HG03469 (cell line): ENCODE measurements around the gene NDUFB10.

Experiments
- ATAC-seq: cut with Tn5 transposase; IDR thresholded peaks from one replicate; pipeline ENCODE4 v1.9.1; 2021; ENCODE audit warnings: mild to moderate bottlenecking, moderate library complexity, moderate number of reproducible peaks; ENCODE audit not compliant: unreplicated experiment

NDUFB10 gene

DNA sequence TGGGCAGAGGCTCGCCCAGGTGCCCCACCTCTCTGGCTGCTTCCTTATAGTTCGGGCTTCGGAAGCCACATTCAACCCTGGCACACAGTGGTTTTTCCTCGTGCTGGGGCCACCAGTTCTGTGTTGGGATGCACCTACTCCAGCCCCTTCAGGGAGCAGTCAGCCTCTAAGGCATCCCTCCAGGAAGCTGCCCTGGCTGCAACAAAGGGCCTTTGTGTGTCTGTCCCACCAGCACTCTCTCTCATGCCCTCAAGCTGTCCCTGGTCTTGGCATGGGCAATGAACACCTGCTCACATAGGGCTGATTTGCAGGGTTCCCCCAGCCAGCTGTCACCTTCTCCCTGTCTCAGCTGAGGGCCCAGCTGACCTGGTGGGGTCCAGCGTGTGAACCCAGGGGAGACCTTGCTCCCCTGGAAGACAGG, 22.7 kb downstream of the NDUFB10 start:
- no peak for ATAC-seq

DNA sequence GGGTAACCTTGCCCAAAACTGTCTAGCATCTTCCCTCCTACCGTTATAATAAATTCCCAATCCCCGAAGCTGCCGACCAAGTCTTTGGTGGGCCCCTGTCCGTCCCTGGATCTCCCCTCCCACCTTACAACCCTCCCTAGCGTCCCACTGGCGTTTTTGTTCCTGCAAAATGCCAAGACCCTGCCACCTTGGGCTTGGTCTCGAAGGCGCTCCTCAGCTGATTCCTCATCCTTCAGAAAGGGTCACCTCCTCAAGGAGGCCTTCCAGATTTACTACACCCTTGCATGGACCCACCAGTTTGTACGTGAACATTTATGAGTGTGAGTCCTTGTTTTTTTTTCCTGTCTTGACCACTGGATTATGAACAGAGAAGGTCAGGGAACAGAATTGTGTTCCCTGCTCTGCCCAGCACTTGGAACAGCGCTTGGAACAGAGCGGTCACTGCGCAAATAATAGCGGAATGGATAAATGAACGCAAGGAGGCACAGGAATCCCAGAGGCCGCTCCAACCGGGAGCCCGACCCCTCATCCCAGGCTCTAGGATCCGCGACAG, 23.7 kb downstream of the NDUFB10 start:
- ATAC-seq, result no peak

DNA sequence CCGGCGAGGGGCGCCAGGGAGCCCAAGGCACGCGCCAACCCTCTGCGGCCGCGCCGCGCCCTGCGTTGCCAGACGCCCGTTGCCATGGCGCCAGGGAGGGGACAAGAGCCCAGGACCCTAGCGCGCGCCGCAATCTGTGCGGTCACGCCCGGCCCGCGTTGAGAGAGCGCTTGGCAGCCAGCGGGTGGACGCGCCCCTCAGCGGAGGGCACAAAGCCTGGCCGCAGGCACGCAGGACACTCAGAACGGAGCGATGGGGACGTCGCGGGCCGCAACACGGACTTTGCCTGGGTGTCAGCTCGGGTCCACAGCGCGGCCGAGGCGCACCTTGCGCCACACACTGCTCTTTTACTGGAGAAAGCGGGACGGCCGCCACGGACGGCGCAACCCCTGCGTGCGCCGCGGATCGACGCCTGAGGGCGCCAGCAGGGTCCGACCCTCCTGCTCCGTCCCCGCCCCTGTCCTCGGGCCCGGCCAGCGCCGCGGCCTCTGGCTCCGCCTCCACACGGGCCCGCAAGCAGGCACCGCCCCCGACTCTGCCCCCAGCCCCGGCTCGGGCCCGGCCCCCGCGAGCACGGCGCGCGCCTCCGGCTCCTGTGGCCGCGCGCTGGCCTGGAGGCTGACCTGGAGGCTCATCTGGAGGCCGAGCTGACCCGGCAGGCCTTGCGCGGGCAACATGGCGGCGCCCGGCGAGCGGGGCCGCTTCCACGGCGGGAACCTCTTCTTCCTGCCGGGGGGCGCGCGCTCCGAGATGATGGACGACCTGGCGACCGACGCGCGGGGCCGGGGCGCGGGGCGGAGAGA, 24.4 kb downstream of the NDUFB10 start, which contains the start of gene GFER:
Gene GFER (plus strand): TSS at position 650 of the 803 bp plus-strand sequence. CDS start 26 bp downstream, at position 676.
- ATAC-seq, result peak; percentile 38

DNA sequence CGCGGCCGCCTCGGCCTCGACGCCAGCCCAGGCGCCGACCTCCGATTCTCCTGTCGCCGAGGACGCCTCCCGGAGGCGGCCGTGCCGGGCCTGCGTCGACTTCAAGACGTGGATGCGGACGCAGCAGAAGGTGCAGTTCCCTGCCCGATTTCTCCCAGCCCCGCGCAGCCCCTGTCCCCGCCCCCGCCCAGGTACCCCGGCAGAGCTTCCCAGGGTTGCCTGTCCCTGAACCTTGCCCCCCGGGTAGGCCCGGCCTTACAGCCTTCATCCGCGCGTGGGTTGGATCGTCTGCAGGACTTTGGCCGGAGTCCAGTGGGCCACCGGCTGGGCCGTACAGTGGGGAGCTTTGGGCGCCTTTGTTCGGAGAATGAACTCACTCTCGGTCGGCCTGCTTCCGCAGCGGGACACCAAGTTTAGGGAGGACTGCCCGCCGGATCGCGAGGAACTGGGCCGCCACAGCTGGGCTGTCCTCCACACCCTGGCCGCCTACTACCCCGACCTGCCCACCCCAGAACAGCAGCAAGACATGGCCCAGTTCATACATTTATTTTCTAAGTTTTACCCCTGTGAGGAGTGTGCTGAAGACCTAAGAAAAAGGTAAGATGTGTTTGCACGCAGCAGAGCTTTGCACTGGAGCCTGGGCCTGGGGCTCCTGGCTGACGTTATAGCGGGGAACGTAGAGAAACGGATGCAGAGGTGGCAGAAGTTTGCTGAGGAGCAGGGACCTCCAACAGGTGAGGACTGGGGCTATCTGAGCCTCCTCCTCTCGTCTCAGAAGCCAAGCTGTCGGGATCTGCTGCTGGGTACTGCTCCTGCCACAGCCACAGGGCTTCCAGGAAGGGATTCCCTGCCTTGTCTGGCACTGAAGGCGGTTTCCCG, 25.2 kb downstream of the NDUFB10 start:
- peak; percentile 2 for ATAC-seq

DNA sequence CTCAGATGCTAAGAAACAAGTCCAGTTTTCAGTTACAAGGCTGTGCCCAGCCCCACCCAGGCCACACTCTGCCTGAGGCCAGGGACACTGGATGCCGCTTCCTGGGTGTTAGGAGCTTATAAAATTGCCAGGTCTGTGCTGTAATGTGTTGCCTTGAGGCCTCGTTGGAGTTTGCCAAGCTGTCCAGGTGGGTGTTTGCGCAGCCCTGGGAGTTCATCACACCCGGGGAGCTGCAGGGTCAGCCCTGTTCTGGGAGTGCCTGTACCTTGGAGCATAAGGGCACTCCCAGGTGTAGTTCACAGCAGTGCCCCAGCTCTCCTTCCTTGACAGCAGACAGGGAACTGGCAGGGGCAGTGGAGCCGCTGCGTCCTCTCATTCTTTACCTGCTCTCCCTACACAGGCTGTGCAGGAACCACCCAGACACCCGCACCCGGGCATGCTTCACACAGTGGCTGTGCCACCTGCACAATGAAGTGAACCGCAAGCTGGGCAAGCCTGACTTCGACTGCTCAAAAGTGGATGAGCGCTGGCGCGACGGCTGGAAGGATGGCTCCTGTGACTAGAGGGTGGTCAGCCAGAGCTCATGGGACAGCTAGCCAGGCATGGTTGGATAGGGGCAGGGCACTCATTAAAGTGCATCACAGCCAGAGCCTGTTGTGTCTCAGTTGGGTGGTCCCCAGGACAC, 26.3 kb downstream of the NDUFB10 start:
- ATAC-seq, result no peak

DNA sequence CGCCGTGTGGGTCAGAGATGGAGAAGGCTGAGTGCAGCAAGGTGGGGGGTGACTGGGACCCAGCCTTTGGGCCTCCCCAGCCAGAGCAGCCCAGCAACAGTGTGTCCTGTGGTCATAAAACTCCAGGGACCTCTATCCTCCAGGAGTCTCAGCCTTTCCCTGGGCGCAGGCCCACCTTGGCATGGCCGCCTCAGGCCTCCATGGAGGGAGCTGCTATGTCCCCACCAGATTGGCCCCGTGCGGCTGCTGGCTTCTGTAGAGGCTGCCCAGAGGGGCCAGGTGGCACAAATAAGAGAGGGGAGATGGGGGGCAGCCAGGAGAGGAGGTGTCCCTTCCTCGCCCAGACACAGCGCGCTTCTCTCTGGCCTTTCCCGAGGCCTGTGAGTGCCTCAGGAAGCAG, 27.9 kb downstream of the NDUFB10 start:
- ATAC-seq, result no peak

DNA sequence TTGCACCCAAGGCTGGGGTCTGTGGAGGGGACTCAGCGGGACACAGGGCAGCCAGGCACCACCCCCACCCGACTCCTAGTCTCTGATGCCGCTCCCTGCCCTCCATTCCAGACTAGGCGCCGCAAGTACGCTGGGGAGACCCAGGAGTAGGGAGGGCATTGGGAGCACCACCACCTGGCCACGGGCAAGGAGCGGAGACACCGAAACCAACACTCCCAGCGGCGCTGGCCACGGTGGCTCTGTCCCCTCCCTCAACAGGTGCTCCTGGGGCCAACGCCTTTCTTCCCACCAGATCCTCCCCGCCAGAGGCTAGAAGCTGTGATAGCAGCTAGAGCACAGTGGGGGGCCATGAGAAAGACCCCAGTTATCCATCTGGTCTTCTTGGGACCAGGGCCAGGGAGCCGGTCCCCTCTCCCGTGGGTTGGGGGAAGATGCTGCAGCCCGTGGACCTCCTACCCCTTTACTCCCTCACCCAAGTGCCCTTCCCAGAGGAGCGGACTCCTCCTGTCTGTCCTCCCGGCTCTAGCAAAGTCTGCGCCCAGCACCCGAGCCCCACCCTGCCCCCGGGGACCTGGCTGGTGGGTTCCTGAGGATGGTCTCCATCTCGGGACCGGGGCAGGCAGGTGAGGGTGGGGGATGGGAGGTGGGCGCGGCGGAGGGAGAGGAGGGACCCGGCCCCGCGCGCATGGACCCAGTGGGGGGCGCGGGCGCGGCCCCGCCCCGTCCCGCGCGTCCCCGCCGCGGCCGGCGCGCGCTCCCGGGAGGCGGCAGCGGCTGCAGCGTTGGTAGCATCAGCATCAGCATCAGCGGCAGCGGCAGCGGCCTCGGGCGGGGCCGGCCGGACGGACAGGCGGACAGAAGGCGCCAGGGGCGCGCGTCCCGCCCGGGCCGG, 30.1 kb downstream of the NDUFB10 start, which contains the start of gene SYNGR3:
Gene SYNGR3 (plus strand): TSS at position 762 of the 892 bp plus-strand sequence. CDS start 133 bp downstream, outside the sequence.
- ATAC-seq, result no peak

DNA sequence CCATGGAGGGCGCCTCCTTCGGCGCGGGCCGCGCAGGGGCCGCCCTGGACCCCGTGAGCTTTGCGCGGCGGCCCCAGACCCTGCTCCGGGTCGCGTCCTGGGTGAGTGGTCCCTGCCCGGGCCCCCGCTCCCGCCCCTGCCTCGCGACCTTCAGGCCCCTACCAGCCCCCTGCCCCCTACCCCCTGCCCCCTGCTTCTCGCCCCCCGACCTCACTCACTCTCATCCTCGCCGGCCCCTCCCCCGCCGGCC, 30.7 kb downstream of the NDUFB10 start:
- ATAC-seq, result no peak

DNA sequence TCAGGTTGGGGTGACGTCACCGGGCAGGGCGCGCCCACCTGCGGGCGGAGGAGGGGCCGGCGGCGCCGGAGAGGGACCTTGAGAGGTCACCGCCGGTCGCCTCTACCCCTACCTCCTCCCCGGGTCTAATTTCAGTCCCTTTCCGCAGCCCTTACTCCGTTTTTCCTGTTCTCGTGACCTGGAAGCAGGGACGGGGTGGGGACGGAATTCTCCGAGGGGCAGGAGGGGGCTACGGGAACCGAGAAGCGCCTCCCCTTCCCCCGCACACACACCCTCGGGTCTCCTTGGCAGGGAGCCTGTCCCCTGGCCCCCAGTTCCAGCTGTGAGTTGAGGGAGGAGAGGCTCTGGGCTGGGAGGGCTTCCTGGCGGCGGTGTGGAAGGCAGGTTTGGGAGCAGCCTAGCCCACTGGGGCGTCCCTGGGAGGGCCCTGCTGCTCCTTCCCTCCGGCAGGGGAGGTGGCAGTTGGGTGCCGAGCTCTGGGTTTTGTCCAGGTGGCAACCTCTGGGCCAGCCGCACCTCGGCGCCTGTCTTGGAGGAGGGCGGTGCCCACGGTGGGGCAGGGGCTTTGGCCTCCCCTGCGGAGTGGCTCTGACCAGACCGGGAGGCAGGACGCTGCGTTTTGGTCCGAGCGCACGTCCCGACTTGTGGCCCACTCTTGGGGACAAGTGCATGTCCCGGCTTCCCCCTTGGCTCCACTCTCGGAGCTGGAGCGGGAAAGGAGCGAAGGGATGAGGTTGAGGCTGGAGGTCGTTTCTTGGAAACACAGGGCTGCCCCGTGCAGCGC, 31.2 kb downstream of the NDUFB10 start:
- no peak for ATAC-seq

DNA sequence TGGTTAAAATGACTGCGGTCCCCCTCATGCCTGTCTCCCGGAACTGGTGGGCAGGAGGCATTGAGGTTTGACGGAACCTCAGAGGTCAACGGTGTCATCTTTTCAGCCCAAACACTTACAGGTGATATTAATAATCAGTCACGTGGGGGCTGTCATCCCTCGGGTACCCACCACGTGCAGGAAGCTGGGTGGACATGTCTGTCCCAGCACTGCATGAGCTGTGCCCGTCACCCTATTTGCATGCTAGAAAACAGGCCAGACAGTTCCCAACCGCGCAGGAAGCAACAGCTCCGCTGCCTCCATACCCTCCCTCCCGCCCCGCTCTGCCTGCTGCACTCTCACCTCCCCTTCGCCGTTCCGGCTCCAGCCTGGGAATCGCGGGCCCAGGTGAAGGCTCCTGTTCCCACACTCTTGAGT, 31.8 kb downstream of the NDUFB10 start:
- ATAC-seq, result no peak

DNA sequence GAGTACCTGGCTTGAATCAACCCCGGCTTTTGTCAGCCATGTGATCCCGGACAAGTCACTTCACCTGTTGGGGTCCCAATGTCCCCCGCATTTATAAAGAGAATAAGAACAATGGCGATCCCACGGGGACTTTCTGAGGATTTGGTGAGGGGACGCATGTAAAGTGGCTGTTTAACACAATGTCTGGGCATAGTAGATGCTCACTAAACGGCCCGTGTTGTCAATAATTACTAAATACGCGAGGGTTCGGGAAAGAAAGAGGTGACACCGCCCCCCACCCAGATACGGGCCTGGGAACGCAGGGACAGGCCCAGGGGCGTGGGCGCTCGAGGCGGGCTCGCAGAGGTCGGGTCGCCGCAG, 32.2 kb downstream of the NDUFB10 start:
- ATAC-seq, result no peak

DNA sequence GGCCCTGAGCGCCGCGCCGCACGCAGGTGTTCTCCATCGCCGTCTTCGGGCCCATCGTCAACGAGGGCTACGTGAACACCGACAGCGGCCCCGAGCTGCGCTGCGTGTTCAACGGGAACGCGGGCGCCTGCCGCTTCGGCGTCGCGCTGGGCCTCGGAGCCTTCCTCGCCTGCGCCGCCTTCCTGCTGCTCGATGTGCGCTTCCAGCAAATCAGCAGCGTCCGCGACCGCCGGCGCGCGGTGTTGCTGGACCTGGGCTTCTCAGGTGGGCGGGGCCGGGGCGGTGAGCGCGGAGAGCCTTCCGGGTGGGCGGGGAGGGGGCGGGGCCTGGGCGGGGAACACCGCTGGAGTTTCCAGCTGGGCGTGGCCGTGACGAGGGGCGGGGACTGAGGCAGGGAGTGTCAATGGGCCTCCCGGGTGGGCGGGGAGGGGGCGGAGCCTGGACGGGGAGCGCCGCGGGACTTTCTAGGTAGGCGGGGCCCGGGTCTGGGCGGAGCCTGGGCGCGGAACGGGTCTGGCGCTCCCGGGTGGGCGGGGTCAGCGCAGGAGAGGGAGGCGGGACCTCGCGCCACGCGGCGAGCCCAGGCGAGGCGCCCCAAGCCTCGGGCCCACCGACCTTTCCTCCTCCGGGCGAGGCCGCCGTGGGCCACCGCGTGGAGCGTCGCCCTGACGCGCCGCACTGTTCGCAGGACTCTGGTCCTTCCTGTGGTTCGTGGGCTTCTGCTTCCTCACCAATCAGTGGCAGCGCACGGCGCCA, 32.8 kb downstream of the NDUFB10 start:
- peak; percentile 28 for ATAC-seq

DNA sequence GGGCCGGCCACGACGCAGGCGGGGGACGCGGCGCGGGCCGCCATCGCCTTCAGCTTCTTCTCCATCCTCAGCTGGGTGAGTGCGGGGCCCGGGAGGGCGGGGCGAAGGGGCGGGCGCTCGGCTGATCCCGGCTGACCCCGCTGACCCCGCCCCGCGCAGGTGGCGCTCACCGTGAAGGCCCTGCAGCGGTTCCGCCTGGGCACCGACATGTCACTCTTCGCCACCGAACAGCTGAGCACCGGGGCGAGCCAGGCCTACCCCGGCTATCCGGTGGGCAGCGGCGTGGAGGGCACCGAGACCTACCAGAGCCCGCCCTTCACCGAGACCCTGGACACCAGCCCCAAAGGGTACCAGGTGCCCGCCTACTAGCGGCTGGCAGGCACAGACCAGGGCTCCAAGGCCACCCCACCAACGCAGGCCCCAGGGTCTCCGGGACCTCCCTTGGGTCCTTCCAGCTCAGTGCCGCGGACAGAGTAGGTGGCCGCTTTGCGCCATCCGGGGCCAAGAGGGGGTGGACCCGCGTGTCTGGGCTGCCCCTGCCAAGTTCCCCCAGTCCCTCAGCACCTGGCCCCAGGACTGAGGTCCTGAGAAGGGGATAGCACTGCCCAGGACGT, 33.5 kb downstream of the NDUFB10 start:
- no peak for ATAC-seq

DNA sequence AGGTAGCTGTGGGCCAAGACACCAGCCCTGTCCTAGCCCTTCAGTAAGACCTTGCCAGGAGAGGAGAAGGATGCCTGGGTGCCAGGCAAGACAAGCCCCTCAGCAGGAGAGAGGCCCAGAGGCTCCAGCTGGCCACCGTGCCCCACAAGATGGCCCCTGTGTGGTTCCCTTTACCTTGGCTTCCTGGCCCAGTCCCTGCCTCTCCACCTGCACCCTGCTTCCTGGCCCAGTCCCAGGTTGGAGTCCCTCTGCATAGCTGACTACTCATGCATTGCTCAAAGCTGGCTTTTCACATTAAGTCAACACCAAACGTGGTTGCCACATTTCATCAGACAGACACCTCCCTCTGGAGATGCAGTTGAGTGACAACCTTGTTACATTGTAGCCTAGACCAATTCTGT, 34.4 kb downstream of the NDUFB10 start:
- no peak for ATAC-seq

DNA sequence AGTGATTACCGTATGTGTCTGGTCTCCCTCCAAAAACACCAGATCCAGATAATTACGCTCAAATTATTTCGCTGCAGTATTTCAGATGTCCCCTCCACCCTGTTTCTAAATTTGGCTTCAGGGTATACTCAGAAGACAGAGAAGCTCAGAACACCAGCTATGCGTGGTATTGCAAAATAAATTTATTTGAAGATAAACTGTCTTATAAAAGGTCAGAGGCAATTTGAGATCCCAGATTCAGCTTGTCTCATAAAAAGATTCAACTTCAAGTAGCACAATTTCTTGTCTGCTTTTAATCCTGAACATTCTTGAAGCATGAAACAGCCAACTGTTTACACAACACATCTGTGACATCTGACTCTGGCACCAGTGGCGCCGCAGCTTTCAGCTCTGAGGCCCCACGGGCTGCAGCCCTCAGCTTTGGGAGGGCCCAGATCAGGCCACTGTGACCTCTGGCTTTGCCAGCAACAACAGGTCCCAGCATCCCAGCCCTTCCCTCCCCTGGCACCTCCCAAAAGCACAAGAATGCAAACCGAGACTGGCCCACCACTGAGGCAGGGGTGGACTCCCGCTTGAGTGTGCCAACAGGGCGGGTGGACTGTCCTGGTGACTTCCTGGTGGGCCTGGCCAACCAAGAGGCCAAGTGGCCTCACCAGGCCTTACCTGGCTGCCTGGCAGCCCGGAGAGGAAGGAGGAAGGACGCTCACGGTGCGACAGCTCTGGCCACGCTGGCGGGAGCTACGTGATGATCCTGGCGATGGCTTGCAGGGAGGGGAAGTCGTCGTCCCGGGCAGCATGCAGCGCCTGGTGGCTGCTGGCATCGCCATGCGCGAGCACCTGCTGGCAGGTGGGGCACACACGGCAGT, 38.4 kb downstream of the NDUFB10 start:
- no peak for ATAC-seq

DNA sequence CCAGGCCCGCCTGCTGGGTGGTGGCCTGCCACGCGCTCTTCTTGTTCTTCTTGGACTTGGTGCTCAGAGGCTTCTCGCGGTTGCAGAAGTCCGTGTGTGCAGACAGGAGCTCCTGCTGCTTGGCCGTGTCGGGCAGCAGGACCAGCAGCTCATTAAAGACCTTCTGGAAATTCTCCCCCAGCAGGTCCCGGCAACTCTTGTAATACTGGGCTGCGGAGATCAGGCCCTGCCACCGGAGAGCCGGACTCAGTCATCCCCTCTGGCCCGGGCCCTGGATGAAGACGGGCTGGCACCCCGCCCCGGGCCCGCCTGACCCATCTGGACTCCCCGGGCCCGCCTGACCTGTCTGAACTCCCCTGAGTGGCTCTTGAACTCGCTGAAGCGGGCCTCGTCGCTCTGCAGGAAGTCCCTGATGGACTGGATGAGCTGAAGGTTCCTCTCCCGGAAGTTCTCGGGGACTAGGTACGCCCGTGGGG, 39.1 kb downstream of the NDUFB10 start:
- no peak for ATAC-seq
